WTC11 (cell line): ENCODE data around the gene FAM32A.

ENCODE experiments used
- ETV6 ChIP-seq: sonication (generic); formaldehyde crosslinking; IDR thresholded peaks from 2 replicates; pipeline ENCODE4 v1.8.1; 2022; ENCODE audit warnings: mild to moderate bottlenecking, missing genetic modification reagents
- JUN ChIP-seq: sonication (generic); formaldehyde crosslinking; IDR thresholded peaks from 2 replicates; pipeline ENCODE4 v1.8.0; 2023; ENCODE audit warnings: mild to moderate bottlenecking, missing genetic modification reagents
- NFE2L1 ChIP-seq: sonication (generic); formaldehyde crosslinking; IDR thresholded peaks from 2 replicates; pipeline ENCODE4 v1.8.1; 2023; ENCODE audit warnings: missing genetic modification reagents
- NR3C1 ChIP-seq: sonication (generic); formaldehyde crosslinking; conservative IDR thresholded peaks from 2 replicates; pipeline ENCODE4 v1.8.1; 2023; ENCODE audit warnings: low read depth, mild to moderate bottlenecking, missing genetic modification reagents
- TEAD4 ChIP-seq: sonication (generic); formaldehyde crosslinking; IDR thresholded peaks from 2 replicates; pipeline ENCODE4 v1.8.0; 2022; ENCODE audit warnings: mild to moderate bottlenecking, missing genetic modification reagents
- ZNF121 ChIP-seq: sonication (generic); formaldehyde crosslinking; IDR thresholded peaks from 2 replicates; pipeline ENCODE4 v1.8.0; 2023; ENCODE audit warnings: missing genetic modification reagents
- TF ChIP-seq, protein P1 (sequence below): sonication (generic); formaldehyde crosslinking; IDR thresholded peaks from 2 replicates; pipeline ENCODE4 v1.8.1; 2023; ENCODE audit warnings: mild to moderate bottlenecking, missing genetic modification reagents, borderline replicate concordance
- TF ChIP-seq, protein P2 (sequence below): sonication (generic); formaldehyde crosslinking; IDR thresholded peaks from 2 replicates; pipeline ENCODE4 v1.8.0; 2022; ENCODE audit warnings: mild to moderate bottlenecking, missing genetic modification reagents
- TF ChIP-seq, protein P3 (sequence below): fragments of 200-600 bp; IDR thresholded peaks from 2 replicates; pipeline ENCODE4 v1.8.0; 2022; ENCODE audit warnings: antibody characterized with exemption
- TF ChIP-seq, protein P4 (sequence below): sonication (generic); formaldehyde crosslinking; IDR thresholded peaks from 2 replicates; pipeline ENCODE4 v1.8.0; 2022; ENCODE audit warnings: missing genetic modification reagents
- TF ChIP-seq, protein P5 (sequence below): fragments of 250-450 bp; sonication (Bioruptor Pico); IDR thresholded peaks from 2 replicates; pipeline ENCODE4 v2.1.2; 2022; ENCODE audit warnings: mild to moderate bottlenecking, moderate library complexity
- TF ChIP-seq, protein P6 (sequence below): sonication (generic); formaldehyde crosslinking; IDR thresholded peaks from 2 replicates; pipeline ENCODE4 v1.8.0; 2022; ENCODE audit warnings: mild to moderate bottlenecking, missing genetic modification reagents
- TF ChIP-seq, protein P7 (sequence below): sonication (generic); formaldehyde crosslinking; IDR thresholded peaks from 2 replicates; pipeline ENCODE4 v1.8.0; 2023; ENCODE audit warnings: mild to moderate bottlenecking, missing genetic modification reagents

- TF ChIP-seq, protein P1, sequence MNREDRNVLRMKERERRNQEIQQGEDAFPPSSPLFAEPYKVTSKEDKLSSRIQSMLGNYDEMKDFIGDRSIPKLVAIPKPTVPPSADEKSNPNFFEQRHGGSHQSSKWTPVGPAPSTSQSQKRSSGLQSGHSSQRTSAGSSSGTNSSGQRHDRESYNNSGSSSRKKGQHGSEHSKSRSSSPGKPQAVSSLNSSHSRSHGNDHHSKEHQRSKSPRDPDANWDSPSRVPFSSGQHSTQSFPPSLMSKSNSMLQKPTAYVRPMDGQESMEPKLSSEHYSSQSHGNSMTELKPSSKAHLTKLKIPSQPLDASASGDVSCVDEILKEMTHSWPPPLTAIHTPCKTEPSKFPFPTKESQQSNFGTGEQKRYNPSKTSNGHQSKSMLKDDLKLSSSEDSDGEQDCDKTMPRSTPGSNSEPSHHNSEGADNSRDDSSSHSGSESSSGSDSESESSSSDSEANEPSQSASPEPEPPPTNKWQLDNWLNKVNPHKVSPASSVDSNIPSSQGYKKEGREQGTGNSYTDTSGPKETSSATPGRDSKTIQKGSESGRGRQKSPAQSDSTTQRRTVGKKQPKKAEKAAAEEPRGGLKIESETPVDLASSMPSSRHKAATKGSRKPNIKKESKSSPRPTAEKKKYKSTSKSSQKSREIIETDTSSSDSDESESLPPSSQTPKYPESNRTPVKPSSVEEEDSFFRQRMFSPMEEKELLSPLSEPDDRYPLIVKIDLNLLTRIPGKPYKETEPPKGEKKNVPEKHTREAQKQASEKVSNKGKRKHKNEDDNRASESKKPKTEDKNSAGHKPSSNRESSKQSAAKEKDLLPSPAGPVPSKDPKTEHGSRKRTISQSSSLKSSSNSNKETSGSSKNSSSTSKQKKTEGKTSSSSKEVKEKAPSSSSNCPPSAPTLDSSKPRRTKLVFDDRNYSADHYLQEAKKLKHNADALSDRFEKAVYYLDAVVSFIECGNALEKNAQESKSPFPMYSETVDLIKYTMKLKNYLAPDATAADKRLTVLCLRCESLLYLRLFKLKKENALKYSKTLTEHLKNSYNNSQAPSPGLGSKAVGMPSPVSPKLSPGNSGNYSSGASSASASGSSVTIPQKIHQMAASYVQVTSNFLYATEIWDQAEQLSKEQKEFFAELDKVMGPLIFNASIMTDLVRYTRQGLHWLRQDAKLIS: no peak
- TF ChIP-seq, protein P2, sequence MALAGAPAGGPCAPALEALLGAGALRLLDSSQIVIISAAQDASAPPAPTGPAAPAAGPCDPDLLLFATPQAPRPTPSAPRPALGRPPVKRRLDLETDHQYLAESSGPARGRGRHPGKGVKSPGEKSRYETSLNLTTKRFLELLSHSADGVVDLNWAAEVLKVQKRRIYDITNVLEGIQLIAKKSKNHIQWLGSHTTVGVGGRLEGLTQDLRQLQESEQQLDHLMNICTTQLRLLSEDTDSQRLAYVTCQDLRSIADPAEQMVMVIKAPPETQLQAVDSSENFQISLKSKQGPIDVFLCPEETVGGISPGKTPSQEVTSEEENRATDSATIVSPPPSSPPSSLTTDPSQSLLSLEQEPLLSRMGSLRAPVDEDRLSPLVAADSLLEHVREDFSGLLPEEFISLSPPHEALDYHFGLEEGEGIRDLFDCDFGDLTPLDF (CRISPR knock-in tag): no peak
- TF ChIP-seq JUN (CRISPR knock-in tag) (no peak), NR3C1 (CRISPR knock-in tag) (no peak), NFE2L1 (CRISPR knock-in tag) (no peak), TEAD4 (no peak), ETV6 (CRISPR knock-in tag) (no peak), ZNF121 (CRISPR knock-in tag) (no peak)
- TF ChIP-seq, protein P3, sequence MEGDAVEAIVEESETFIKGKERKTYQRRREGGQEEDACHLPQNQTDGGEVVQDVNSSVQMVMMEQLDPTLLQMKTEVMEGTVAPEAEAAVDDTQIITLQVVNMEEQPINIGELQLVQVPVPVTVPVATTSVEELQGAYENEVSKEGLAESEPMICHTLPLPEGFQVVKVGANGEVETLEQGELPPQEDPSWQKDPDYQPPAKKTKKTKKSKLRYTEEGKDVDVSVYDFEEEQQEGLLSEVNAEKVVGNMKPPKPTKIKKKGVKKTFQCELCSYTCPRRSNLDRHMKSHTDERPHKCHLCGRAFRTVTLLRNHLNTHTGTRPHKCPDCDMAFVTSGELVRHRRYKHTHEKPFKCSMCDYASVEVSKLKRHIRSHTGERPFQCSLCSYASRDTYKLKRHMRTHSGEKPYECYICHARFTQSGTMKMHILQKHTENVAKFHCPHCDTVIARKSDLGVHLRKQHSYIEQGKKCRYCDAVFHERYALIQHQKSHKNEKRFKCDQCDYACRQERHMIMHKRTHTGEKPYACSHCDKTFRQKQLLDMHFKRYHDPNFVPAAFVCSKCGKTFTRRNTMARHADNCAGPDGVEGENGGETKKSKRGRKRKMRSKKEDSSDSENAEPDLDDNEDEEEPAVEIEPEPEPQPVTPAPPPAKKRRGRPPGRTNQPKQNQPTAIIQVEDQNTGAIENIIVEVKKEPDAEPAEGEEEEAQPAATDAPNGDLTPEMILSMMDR: no peak
- TF ChIP-seq, protein P4, sequence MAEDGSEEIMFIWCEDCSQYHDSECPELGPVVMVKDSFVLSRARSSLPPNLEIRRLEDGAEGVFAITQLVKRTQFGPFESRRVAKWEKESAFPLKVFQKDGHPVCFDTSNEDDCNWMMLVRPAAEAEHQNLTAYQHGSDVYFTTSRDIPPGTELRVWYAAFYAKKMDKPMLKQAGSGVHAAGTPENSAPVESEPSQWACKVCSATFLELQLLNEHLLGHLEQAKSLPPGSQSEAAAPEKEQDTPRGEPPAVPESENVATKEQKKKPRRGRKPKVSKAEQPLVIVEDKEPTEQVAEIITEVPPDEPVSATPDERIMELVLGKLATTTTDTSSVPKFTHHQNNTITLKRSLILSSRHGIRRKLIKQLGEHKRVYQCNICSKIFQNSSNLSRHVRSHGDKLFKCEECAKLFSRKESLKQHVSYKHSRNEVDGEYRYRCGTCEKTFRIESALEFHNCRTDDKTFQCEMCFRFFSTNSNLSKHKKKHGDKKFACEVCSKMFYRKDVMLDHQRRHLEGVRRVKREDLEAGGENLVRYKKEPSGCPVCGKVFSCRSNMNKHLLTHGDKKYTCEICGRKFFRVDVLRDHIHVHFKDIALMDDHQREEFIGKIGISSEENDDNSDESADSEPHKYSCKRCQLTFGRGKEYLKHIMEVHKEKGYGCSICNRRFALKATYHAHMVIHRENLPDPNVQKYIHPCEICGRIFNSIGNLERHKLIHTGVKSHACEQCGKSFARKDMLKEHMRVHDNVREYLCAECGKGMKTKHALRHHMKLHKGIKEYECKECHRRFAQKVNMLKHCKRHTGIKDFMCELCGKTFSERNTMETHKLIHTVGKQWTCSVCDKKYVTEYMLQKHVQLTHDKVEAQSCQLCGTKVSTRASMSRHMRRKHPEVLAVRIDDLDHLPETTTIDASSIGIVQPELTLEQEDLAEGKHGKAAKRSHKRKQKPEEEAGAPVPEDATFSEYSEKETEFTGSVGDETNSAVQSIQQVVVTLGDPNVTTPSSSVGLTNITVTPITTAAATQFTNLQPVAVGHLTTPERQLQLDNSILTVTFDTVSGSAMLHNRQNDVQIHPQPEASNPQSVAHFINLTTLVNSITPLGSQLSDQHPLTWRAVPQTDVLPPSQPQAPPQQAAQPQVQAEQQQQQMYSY: no peak
- TF ChIP-seq, protein P5, sequence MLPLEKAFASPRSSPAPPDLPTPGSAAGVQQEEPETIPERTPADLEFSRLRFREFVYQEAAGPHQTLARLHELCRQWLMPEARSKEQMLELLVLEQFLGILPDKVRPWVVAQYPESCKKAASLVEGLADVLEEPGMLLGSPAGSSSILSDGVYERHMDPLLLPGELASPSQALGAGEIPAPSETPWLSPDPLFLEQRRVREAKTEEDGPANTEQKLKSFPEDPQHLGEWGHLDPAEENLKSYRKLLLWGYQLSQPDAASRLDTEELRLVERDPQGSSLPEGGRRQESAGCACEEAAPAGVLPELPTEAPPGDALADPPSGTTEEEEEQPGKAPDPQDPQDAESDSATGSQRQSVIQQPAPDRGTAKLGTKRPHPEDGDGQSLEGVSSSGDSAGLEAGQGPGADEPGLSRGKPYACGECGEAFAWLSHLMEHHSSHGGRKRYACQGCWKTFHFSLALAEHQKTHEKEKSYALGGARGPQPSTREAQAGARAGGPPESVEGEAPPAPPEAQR (CRISPR knock-in tag): no peak
- TF ChIP-seq, protein P6, sequence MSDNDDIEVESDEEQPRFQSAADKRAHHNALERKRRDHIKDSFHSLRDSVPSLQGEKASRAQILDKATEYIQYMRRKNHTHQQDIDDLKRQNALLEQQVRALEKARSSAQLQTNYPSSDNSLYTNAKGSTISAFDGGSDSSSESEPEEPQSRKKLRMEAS (CRISPR knock-in tag): no peak
- TF ChIP-seq, protein P7, sequence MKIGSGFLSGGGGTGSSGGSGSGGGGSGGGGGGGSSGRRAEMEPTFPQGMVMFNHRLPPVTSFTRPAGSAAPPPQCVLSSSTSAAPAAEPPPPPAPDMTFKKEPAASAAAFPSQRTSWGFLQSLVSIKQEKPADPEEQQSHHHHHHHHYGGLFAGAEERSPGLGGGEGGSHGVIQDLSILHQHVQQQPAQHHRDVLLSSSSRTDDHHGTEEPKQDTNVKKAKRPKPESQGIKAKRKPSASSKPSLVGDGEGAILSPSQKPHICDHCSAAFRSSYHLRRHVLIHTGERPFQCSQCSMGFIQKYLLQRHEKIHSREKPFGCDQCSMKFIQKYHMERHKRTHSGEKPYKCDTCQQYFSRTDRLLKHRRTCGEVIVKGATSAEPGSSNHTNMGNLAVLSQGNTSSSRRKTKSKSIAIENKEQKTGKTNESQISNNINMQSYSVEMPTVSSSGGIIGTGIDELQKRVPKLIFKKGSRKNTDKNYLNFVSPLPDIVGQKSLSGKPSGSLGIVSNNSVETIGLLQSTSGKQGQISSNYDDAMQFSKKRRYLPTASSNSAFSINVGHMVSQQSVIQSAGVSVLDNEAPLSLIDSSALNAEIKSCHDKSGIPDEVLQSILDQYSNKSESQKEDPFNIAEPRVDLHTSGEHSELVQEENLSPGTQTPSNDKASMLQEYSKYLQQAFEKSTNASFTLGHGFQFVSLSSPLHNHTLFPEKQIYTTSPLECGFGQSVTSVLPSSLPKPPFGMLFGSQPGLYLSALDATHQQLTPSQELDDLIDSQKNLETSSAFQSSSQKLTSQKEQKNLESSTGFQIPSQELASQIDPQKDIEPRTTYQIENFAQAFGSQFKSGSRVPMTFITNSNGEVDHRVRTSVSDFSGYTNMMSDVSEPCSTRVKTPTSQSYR (CRISPR knock-in tag): no peak
Observed at GRCh38 chr19:16185123-16185767, at the start of gene FAM32A.
